GM18909 (cell line): ENCODE results near the gene GABBR2.
"Not testable (repeated sequence)": the region's sequence is repeated elsewhere in the genome, so short reads cannot be mapped to it uniquely, and the experiment has no call there.

Experiments
- ATAC-seq: cut with Tn5 transposase; IDR thresholded peaks from one replicate; pipeline ENCODE4 v1.9.1; 2021; ENCODE audit warnings: mild to moderate bottlenecking; ENCODE audit not compliant: unreplicated experiment, poor library complexity

GABBR2 gene

GRCh38 chr9:98291820-98292219 lies 416.9 kb downstream of the GABBR2 start:
- no peak for ATAC-seq

- no peak for ATAC-seq
These were observed 418.3 kb downstream of the GABBR2 start for GRCh38 chr9:98290411-98290810.

DNA sequence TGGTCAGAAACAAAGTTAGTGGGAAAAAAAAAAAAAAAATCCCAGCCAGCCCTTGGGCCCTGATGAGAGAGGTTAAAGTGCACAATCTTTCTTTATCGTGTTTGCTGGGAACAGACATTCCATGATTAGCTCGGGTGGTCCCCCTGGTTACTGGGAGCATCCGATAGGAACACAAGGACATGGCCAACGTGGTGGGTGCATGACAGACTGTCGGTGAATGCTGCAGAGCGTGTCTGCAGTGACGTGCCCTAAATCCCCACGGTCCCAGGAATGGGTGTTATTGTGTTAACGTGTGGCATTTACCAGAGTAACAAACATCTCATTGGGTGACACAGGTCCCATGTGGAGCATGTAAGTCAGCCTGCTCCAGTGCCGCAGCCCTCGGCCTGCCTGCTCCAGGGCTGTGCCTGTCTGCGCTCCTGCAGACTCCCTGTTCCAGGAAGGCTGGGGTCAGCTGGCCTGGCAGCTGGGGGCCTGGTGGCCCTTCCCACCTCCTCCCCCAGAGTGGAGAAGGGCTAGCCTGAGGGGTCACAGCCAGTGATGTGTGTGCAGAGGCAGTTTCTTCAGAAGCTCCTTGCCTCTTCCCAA lies 419.0 kb downstream of the GABBR2 start:
- no peak for ATAC-seq

DNA sequence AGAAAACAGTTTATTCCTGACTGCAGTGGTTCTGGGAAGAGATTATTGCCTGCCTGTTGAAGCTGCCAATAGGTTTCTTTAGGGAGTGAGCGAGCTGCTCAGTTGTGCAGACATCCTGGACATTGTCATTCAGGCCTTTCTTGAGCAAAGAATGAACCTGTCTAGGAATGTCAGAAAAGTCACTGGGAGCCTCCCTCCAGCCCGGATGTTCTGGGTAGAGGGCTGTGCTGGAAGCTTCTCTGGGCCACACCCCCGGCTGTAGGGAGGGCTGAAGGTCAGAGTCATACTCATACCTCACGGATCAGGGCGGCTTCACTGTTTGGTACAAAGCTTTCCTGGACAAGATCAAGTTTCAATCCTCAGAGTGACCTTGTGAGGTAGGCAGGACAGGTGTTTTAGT lies 419.9 kb downstream of the GABBR2 start:
- no peak for ATAC-seq

DNA sequence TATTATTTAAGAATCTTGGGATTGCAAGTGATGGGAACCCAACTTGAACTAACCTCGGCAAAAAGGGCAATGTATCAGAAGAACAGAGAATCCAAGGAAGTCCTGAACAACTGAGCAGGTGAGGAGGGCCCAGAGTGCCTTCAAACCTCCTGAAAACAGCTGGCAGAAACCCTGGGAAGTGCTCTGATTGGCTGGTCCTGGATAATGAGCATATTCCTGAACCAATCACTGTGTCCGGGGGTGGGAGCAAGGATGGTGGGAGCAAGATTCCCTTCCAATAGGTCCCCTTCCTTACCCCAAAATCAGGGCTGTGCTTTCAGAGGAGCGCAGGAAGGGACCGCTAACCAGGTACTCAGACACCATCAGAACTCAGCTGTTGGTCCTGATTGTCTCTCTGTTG lies 421.4 kb downstream of the GABBR2 start:
- ATAC-seq: no peak

GRCh38 chr9:98285446-98285845 lies 423.3 kb downstream of the GABBR2 start:
- ATAC-seq: no peak

DNA sequence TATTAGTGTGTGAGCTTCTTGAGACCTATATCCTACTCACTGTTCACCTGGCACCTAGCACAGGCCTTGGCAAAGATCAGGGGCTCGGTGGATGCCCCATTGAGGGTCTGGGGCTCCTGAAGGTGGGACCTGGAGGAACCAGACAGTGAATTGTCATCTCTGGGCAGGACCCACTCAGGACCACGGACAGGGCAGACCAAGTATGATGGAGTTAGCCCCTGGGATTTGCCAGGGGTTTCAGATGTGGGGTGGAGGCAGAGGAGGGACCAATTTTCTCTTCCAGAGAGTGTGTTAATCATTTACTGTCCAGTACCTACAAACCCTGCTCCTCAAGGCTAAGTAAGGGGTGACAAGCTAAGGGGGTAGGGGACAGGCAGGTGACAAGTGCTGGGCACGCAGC lies 424.0 kb downstream of the GABBR2 start:
- no peak for ATAC-seq

DNA sequence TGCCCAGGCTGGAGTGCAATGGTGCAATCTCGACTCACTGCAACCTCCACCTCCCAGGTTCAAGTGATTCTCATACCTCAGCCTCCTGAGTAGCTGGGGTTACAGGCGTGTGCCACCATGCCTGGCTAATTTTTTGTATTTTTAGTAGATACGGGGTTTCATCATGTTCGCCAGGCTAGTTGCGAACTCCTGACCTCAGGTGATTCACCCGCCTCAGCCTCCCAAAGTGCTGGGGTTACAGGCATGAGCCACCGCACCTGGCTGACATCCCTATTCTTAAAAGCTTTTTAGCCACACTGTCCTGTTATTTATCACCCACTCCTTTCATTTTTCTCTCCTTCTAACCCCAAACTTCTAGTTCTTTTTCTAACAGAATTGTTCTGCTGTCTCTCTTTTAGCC lies 425.6 kb downstream of the GABBR2 start:
- ATAC-seq: not testable (repeated sequence)

GRCh38 chr9:98281281-98281680 lies 427.5 kb downstream of the GABBR2 start:
- ATAC-seq: no peak

GRCh38 chr9:98280574-98280973 lies 428.2 kb downstream of the GABBR2 start:
- no peak for ATAC-seq

DNA sequence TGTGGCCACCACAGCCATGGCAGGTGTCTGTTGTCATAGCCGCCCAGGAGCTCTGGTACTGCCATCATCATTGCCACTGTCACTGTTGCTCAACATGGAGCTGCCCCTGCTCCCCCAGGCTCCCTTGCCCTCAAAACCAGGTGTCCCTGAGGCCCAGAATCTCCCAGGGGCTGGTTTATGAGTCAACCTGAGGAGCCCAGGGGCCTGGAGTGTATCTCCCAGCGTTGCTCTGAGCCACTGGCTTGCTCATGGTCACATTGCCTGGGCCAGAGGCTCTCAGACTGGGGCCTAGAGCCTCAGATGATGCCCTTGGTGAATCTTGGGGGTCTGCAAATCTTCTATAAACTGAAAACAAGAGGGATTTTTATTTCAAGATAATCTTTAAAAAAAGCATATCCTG lies 428.6 kb downstream of the GABBR2 start:
- no peak for ATAC-seq

DNA sequence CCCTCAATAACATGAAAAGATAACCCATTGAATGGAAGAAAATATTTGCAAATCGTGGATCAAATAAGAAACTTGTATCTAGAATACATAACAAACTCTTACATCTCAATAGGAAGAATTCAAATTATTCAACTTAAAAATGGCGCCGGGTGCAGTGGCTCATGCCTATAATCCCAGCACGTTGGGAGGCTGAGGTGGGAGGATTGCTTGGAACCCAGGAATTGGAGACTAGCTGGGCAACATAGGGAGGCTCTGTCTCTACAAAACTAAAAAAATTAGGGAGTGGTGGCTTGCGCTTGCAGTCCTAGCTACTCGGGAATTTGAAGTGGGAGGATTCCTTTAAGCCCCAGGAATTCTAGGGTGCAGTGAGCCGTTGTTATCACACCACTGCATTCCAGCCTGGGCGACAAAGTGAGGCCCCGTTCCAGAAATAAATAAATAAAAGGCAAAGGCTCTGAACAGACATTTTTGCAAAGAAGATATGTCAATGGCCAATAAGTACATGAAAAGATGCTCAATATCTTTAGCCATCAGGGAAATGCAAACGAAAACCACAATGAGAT lies 431.7 kb downstream of the GABBR2 start:
- ATAC-seq: no peak

DNA sequence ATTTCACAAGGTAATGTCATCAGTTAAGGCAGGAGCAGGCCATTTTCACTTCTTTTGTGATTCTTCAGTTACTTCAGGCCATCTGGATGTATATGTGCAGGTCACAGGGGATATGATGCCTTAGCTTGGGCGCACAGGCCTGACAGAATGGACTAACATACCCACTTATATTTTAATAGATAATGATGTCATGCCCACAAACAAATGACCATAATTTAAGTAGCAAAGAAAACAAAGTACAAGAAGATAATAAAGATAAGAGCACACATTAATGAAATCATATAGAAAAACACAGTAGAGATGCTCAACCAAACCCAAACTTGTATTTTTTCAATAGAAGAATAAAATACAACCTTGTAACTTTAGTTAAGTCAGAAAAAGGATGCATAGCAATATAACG lies 433.6 kb downstream of the GABBR2 start:
- ATAC-seq: no peak

GRCh38 chr9:98272083-98272482 lies 436.7 kb downstream of the GABBR2 start:
- no peak for ATAC-seq

DNA sequence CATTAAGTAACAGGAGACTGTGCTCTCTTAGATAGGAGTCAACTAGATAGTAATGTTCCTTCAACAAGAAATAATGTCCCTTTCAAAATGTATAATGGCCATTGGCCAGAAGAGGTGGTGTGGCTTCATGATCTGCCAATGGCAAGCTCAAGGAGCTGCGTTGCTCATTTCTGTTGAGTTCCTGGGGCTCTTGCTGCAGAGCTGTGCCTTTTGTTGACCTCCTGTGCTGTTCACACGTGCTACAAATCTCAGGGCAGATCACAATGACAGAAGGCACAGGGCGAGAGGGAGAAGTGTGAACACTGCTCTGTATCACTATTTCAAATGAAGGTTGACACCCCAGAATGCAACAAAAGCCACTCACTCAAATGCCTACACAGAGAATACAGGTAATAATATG lies 437.3 kb downstream of the GABBR2 start:
- no peak for ATAC-seq

DNA sequence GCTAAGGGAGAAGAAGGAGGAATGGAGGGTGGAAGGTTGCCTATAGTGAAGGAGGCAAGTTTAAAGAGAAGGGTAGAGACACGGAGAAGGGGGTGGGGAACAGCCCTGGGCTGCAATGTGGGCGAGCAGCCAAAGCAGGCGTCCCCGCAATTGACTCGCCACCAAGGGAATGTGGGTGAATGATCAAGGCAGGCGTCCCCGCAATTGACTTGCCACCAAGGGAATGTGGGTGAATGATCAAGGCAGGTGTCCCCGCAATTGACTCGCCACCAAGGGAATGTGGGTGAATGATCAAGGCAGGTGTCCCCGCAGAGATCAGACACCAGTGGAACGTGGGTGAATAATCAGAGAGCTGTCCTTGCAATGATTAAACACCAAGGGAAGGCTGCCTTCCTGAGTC lies 438.5 kb downstream of the GABBR2 start:
- not testable (repeated sequence) for ATAC-seq

DNA sequence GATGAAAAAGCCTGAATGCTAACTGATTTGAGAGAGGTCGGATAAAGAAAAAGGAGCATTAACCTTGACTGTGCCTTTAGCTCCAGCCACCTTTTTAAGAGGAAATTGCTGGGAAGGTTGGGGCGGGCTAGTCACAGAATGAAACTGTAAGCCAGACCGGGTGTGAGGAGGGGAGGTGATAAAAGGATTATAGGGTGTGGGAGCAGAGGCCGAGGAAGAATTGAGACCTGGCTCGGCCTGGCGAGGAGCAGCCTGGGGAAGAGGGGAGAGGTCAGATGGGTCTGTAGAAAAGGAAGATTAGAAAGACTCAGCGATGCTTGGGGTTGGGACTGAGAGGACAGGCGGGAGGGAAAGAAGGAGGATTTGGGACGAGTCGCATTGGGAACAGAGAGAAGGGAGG lies 439.1 kb downstream of the GABBR2 start:
- ATAC-seq: not testable (repeated sequence)

GRCh38 chr9:98267556-98267955 lies 441.2 kb downstream of the GABBR2 start:
- ATAC-seq: not testable (repeated sequence)

DNA sequence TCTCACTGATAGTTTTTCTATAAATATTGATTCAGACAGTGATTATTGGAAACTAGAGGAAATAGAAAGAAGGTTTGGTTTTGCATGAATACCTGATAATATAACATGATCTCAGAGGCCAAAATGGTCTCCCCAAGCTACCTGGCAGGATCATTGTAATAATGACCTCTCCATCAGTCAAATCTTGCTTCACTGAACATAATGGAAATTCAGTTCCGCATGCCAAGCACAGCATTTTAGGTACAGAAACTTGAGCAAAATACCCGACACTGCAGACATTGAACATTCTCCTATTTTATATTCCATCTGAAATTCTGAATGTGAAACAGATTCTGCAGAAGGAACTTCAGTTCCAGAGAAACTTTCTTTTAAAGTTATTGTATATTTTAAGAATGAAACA lies 444.2 kb downstream of the GABBR2 start:
- no peak for ATAC-seq

DNA sequence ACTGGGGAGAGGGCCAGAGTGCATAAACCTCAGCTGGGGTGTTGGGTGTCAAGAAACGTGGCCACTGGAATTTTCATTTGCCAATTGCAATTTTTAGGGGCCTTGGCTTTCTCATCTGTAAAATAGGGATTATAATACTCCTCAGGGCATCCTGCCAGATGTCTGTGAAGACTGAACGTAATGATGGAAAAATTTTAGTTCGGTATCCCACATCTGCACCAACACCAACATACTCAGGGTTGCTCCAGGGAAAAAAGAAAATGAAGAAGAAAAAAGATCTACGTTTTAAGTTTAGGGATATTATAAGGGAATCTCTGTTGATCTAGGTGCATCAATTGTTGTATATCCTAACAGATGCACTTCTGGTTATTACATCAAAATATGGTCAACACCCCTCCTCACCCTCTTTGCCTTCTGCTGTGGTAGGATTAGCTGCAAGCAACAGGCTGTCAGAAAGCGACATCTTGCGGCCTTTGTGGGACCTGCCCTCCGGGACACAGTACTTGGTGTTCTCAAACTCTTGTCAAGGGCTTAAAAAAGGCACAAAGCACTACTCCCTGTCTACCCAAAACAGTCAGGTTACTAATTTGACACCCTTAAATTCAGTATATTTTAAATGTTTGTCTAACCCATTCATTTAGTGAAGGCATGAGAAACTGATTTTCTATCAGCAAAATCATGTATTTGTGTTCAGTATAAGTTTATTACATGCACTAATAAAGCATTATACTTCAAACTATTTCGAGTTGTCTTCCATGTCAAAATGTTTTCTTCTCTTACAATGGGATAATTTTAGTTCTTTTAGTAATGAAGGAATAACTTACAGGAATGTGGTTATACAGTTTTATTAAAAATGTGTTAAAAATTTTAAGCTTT lies 445.0 kb downstream of the GABBR2 start:
- peak; percentile 72 for ATAC-seq

GRCh38 chr9:98263080-98263479 lies 445.7 kb downstream of the GABBR2 start:
- ATAC-seq: no peak

- ATAC-seq: no peak
These were observed 446.7 kb downstream of the GABBR2 start for GRCh38 chr9:98262056-98262455.
